AG04450 (cell line): ENCODE results near the gene DARS1. TPM values are rescaled to one million over a fixed set of nuclear protein-coding genes. Genes with fewer than 3 reads are reported as not detected.

Experiments used
- CTCF ChIA-PET: fragments of 300-600, 350-600 bp; formaldehyde crosslinking; extraction: SDS; loops from one replicate; lab custom pipeline; 2022; ENCODE audit warnings: antibody characterized with exemption, inconsistent platforms; lab: Charles Lee
- POLR2A ChIA-PET: fragments of 350-600 bp; formaldehyde crosslinking; extraction: SDS; loops from one replicate; lab custom pipeline; 2021; ENCODE audit warnings: antibody characterized with exemption, inconsistent platforms; lab: Yijun Ruan, JAX
- DNase-seq: peaks from one replicate; pipeline ENCODE4 v3.0.0-alpha.2; 2011; ENCODE audit warnings: low read depth, low spot score
- H3K27ac ChIP-seq: one replicate; pipeline ENCODE4 v1.5.1; 2012; ENCODE audit warnings: low read depth, low read length, control low read depth
- H3K27me3 ChIP-seq: one replicate; pipeline ENCODE4 v1.6.0; 2012; ENCODE audit warnings: low read length; ENCODE audit not compliant: control insufficient read depth, insufficient read depth
- H3K4me3 ChIP-seq: 2 replicates; pipeline ENCODE4 v1.5.1; 2011; ENCODE audit warnings: mild to moderate bottlenecking, low read depth, low read length, control low read depth
- H3K9me3 ChIP-seq: 2 replicates; pipeline ENCODE4 v1.5.1; 2012; ENCODE audit warnings: low read length; ENCODE audit not compliant: control insufficient read depth, insufficient read depth
- CTCF ChIP-seq: IDR thresholded peaks from 2 replicates; pipeline ENCODE4 v1.5.1; 2011; ENCODE audit warnings: low read depth, low read length, control low read depth, inconsistent platforms
- polyA plus RNA-seq: library from polyadenylated mRNA; depleted of rRNA; stranded (reverse); fragments of >200 nt; gene quantifications from 2 replicates; pipeline ENCODE4 v1.2.3, GENCODE V29; 2011

The DARS1 gene
- polyA plus RNA-seq, 1 experiment, result 91.6 TPM

- no peak for TF ChIP-seq CTCF
- CTCF ChIA-PET, result interaction anchor here (2.2 kb wide), 1 partner anchor 33 kb away, joined by 10 read pairs; no protein-coding TSS in a partner anchor
- H3K27ac ChIP-seq, result no peak overlapping the region
- POLR2A ChIA-PET, result no interaction called here
- H3K4me3 ChIP-seq, result no peak overlapping the region
- no peak for DNase-seq
- H3K27me3 ChIP-seq, result no peaks in the 10 kb centered on the region
- no peaks in the 10 kb centered on the region for H3K9me3 ChIP-seq
These were observed 37.9 kb downstream of the DARS1 start for GRCh38 chr2:135947483-135947882.

- H3K27me3 ChIP-seq, result no peaks in the 10 kb centered on the region
- CTCF ChIA-PET, result interaction anchor here (1.0 kb wide), 1 partner anchor 32 kb away, joined by 3 read pairs; no protein-coding TSS in a partner anchor
- no peak for TF ChIP-seq CTCF
- H3K27ac ChIP-seq, result no peak overlapping the region
- H3K9me3 ChIP-seq, result no peaks in the 10 kb centered on the region
- POLR2A ChIA-PET, result no interaction called here
- no peak overlapping the region for H3K4me3 ChIP-seq
- DNase-seq, result no peak
These were observed 39.9 kb downstream of the DARS1 start for GRCh38 chr2:135945526-135945925.

GRCh38 chr2:135944625-135945024 lies 40.8 kb downstream of the DARS1 start:
- H3K9me3 ChIP-seq, result no peaks in the 10 kb centered on the region
- CTCF ChIA-PET, result interaction anchor here (1.6 to 1.9 kb wide), 2 partner anchors 27 to 31 kb away, joined by 4 to 7 read pairs; no protein-coding TSS in a partner anchor
- DNase-seq, result no peak
- no peak for TF ChIP-seq CTCF
- no peak overlapping the region for H3K4me3 ChIP-seq
- H3K27me3 ChIP-seq, result no peaks in the 10 kb centered on the region
- no peak overlapping the region for H3K27ac ChIP-seq
- POLR2A ChIA-PET, result no interaction called here

GRCh38 chr2:135942936-135943688 lies 42.3 kb downstream of the DARS1 start:
- H3K27me3 ChIP-seq, result no peaks in the 10 kb centered on the region
- ChIA-PET POLR2A (no interaction called here), CTCF (interaction anchor here (1.6 to 1.9 kb wide), 2 partner anchors 26 to 29 kb away, joined by 4 to 7 read pairs; no protein-coding TSS in a partner anchor)
- no peak overlapping the region for H3K27ac ChIP-seq
- no peak overlapping the region for H3K4me3 ChIP-seq
- no peak for DNase-seq
- H3K9me3 ChIP-seq, result no peaks in the 10 kb centered on the region
- TF ChIP-seq CTCF, result no peak

- no peak overlapping the region for H3K4me3 ChIP-seq
- no peak for DNase-seq
- POLR2A ChIA-PET, result no interaction called here
- H3K27ac ChIP-seq, result no peak overlapping the region
- H3K9me3 ChIP-seq, result no peaks in the 10 kb centered on the region
- TF ChIP-seq CTCF, result no peak
- CTCF ChIA-PET, result interaction anchor here (2.1 kb wide), 1 partner anchor 23 kb away, joined by 12 read pairs; no protein-coding TSS in a partner anchor
- no peaks in the 10 kb centered on the region for H3K27me3 ChIP-seq
These were observed 48.9 kb downstream of the DARS1 start for GRCh38 chr2:135936524-135936923.
